TTC549 (cell line): ENCODE data around the gene MARCO.
"Not testable (repeated sequence)": the region's sequence is repeated elsewhere in the genome, so short reads cannot be mapped to it uniquely, and the experiment has no call there.

ENCODE experiments used
- FAIRE-seq: peaks from 2 replicates; lab custom pipeline; 2012; peaks lifted over from hg19 to GRCh38; lab: Jason Lieb, UNC

The MARCO gene

GRCh38 chr2:119005051-119005450 lies 63.1 kb downstream of the MARCO start:
- FAIRE-seq: no peak

- FAIRE-seq: no peak
Measured at GRCh38 chr2:119005555-119005954, 63.6 kb downstream of the MARCO start.

- no peak for FAIRE-seq
Measured at GRCh38 chr2:119006441-119006840, 64.4 kb downstream of the MARCO start.

DNA sequence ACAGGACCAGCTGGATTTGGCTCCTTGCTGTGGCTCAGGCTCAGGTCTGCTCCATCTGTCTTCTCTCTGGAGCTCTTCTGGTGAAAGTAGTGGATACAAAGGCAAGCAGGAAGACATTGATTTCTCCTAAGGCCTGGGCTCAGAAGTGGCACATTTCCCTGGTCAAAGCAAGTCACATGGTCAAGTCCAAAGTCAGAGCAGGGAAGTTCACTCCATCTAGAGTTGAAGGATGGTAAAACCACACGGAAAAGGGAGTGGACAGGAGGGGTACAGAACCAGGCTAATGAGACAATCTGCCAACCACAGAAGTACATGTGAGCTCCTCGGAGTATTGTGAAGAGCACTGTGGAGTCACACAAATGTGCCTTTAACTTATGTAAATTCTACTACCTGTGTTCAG lies 66.1 kb downstream of the MARCO start:
- no peak for FAIRE-seq

DNA sequence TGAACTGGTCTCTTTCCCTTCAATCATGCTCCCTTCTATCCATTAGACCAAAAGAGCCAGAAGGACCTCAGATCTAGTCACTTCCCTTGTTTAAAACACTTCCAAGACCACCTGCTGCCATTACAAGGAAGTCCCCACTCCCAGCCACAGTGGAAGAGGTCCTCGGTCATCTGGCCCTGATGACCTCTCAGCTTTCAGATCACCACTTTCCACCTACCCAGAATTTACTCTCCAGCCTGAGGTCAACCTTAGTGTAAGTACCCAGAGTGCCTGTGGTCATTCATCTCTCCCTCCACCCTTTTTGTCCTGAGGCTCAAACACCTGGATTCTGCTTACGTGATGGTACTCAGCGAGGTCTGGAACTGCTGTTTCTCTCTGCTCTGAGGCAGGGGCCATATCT lies 67.1 kb downstream of the MARCO start:
- no peak for FAIRE-seq

DNA sequence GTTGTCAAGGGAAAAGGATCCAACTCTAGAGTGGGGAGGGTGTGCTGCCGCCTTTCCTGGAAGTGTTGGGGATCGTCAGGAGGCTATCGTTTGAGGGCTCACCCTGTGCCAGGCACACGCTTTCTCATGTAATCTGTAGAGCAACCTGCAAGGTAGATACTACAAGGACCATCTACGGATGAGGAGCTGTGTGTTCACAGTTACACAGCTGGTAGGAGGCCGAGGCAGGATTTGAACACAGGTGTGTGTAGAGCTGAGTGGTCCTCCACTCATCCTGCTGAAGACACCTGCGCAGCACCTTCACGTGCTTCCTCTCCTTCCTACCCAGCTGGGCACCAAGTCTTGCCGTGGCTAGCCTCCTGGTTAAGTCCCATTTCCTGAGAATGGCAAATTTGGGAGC lies 68.3 kb downstream of the MARCO start:
- FAIRE-seq: no peak

DNA sequence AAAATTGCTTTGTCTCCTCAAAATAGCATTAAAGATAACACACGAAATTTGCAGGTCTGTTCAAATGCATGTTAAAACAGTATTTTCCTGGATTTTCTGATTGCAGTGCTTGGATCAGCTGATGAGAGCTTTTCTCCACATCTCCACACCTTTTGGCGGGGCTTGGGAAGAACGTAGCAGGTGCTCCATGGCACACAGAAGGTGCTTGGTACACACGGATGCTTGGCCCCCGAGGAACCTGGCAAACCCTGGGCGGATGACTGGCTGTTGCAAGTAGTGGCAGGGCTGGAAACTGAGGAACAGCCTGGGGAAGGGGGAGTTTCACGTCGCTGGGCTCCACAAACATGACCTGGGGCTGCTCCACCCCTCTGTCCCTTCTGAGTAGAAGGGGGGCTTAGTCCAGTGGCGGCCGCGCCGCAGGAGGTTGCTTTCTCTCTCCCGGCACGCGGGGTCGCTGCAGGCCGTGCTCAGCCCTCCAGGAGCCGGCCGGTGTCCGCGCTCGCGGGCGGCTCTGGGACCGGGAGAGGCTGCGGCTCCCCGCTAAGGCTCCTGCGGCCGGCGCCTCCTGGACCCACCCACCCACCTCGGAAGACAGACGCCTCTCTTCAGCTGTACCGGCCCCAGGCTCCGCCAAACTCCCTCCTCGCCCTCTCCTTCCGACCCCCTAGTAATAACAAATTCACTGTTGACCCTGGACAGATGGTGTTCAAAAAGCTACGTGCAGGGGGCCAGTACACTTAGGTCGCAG lies 69.3 kb downstream of the MARCO start:
- no peak for FAIRE-seq

- no peak for FAIRE-seq
Measured at GRCh38 chr2:119011910-119012209, 69.9 kb downstream of the MARCO start.

- no peak for FAIRE-seq
Measured at GRCh38 chr2:119012345-119013301, 70.6 kb downstream of the MARCO start.

GRCh38 chr2:119013671-119014070 lies 71.7 kb downstream of the MARCO start:
- FAIRE-seq: no peak

- no peak for FAIRE-seq
Measured at GRCh38 chr2:119015845-119016244, 73.9 kb downstream of the MARCO start.

- FAIRE-seq: no peak
Measured at GRCh38 chr2:119019521-119019920, 77.5 kb downstream of the MARCO start.

DNA sequence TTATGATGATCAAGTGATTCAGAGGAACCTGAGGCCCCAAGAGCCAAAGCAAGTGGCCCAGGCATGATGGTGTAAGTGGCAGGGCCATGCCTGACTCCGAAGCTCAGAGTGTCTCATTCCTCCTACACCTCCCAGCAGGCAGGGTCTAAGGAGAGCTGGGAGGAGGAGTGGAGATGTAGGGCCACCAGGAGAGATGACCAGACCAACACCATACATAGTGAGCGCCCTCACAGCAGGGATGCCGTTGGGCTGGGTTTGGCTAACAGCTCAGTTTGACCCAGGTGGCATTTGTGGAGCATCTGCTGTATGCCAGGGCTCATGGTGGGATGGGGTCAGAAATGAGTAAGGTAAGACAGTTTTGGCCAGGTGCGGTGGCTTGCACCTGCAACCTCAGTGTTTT lies 80.7 kb downstream of the MARCO start:
- no peak for FAIRE-seq

DNA sequence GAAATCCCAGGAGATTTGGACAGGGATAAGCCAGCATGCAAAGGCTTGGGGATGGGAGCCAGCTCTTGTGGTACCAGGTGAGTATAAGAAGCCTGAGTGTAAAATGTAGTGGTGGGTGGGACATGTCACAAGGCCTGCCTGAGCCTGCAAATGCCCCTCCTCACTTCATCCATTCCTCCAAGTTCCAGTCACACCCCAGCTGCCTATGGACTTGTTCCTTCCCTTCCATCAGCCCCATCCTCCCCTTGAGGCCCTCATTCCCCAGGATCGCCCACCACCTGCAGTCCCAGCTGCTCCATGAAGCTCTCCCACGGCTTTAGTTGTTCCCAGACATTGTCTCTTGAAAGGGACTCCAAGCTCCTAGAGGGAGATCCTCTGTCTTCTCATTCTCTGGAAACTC lies 81.5 kb downstream of the MARCO start:
- FAIRE-seq: no peak

DNA sequence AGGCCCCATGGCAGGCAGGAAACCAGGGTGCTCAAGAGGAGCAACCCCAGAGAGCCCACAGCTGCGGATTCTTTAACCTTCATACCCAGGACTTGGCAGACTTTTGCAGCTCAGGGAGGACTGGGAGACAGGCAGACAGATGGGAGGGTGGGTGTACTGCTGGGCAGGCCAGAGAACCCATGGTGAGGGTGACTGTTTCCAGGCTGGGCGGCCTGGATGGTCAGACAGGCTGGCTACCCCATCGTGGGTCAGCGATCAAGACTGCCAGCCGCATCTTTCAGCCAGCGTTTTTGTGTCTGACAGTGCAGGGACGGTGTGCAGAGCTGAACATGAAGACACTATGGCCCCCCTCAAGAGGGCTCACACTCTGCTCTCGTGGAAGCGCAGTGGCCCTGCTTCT lies 82.2 kb downstream of the MARCO start:
- no peak for FAIRE-seq

DNA sequence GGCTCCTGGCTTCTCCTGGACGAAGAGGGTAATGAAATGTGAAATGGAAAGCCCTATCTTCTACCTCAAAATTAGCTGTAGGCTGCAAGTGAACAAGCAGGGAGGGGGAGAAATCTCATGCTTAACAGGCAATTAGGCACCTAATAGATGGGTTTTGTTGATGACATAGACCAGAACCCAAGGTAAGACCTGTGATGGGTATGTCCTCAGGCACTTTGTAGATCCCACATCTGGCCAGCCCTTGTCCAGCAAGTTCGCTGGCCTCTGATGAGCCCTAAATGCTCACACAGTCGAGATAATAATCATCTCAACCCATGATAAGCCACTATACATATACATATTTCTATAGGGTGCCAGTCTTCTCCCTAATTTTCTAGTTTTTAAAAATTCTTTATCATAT lies 82.6 kb downstream of the MARCO start:
- FAIRE-seq: no peak

- FAIRE-seq: no peak
Measured at GRCh38 chr2:119025013-119025412, 83.0 kb downstream of the MARCO start.

GRCh38 chr2:119025762-119026351 lies 83.9 kb downstream of the MARCO start:
- no peak for FAIRE-seq

- FAIRE-seq: no peak
Measured at GRCh38 chr2:119026890-119027289, 84.9 kb downstream of the MARCO start.

DNA sequence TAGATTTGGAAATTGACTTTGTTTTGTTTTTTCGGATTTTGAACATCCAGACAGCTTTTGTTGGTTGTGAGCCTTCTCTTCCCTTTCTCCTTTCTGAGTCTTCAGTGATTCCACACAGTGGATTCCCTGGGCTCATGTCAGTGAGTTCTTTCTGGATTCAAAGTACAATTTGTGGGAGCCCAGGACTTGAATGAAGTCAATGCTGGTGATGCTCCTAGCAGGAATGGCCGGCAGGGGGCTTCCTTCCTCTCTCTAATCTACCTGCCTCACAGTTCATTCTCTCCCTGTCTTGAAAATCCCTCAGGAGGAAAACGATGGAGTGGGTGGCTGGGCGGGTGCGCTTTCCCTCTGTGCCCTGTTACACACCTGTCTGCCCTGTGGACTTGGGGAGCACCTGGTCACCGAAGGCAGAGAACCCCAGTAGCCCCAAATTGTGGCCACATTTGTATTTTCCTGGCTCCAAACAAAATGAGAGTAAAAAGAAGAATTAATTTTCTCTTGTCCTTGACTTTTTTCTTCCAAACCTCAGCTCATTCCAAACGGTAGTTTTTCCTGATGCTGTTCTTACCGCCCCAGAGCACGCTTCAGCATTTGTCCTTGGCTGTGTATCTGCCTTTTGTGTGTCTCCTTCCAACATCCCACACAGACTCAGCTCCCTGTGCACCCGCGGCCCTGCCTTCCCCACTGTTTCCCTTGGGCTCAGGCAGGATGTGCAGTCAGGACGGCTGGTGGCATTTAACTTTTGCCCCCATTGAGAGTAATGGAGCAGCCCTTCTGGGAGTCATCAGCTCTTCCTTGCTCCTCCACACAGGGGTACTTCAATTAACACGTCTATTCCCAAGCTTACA lies 86.6 kb downstream of the MARCO start:
- FAIRE-seq: no peak

DNA sequence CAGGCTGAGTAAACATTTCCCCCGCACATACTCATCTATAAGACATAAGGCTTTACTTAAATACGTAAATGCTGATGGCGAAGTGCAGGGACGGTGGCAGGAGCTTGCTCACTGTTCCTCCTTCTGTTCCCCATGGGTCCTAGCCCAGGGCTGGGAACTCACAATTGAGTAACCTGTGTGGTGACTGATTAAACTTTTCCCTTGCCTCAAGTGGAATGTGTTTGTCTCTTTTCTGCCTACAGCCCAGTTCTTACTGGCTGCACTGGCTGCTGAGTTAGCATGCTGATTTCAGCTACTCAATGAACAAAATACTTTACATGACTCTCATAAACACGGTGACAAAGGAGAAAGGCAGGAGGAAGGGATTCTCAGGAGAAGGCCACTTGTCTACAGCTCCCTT lies 87.3 kb downstream of the MARCO start:
- FAIRE-seq: no peak

- FAIRE-seq: not testable (repeated sequence)
Measured at GRCh38 chr2:119037922-119038321, 95.9 kb downstream of the MARCO start.
